RWPE2 (cell line): Measurements from ENCODE around the gene POLR3K.
"Not testable (repeated sequence)": the region's sequence is repeated elsewhere in the genome, so short reads cannot be mapped to it uniquely, and the experiment has no call there.

Experiments
- ATAC-seq: fragments of 200-7000 bp; cut with Tn5 transposase; 3 replicates; pipeline ENCODE4 v1.9.1; 2021; ENCODE audit warnings: low read depth
- DNase-seq: peaks from one replicate; pipeline ENCODE4 v3.0.0-alpha.2; 2020; ENCODE audit warnings: low spot score
- H3K27ac ChIP-seq: fragments of 450-650 bp; 2 replicates; pipeline ENCODE4 v1.5.1; 2017; ENCODE audit warnings: mild to moderate bottlenecking; ENCODE audit not compliant: poor library complexity, severe bottlenecking
- H3K27me3 ChIP-seq: fragments of 250-450 bp; sonication (Bioruptor Pico); 2 replicates; pipeline ENCODE4 v1.5.1; 2021; ENCODE audit warnings: mild to moderate bottlenecking, moderate library complexity; ENCODE audit not compliant: insufficient read depth, poor library complexity, severe bottlenecking
- H3K36me3 ChIP-seq: fragments of 250-450 bp; sonication (Bioruptor Pico); 2 replicates; pipeline ENCODE4 v1.5.1; 2020; ENCODE audit warnings: low read depth, mild to moderate bottlenecking, moderate library complexity
- H3K4me1 ChIP-seq: fragments of 250-450 bp; sonication (Bioruptor Pico); 2 replicates; pipeline ENCODE4 v1.5.1; 2021; ENCODE audit warnings: mild to moderate bottlenecking, moderate library complexity; ENCODE audit not compliant: insufficient read depth, poor library complexity, severe bottlenecking
- H3K4me3 ChIP-seq: fragments of 250-450 bp; sonication (Bioruptor Pico); 2 replicates; pipeline ENCODE4 v1.5.1; 2021; ENCODE audit warnings: mild to moderate bottlenecking, moderate library complexity; ENCODE audit not compliant: severe bottlenecking
- H3K9me3 ChIP-seq: fragments of 250-450 bp; sonication (Bioruptor Pico); 2 replicates; pipeline ENCODE4 v1.5.1; 2021; ENCODE audit warnings: mild to moderate bottlenecking, moderate library complexity; ENCODE audit not compliant: severe bottlenecking
- TF ChIP-seq, protein P1 (sequence below): fragments of 450-650 bp; IDR thresholded peaks from one replicate; pipeline ENCODE4 v1.5.1; 2017; ENCODE audit warnings: mild to moderate bottlenecking, moderate library complexity; ENCODE audit not compliant: poor library complexity, severe bottlenecking

POLR3K gene

DNA sequence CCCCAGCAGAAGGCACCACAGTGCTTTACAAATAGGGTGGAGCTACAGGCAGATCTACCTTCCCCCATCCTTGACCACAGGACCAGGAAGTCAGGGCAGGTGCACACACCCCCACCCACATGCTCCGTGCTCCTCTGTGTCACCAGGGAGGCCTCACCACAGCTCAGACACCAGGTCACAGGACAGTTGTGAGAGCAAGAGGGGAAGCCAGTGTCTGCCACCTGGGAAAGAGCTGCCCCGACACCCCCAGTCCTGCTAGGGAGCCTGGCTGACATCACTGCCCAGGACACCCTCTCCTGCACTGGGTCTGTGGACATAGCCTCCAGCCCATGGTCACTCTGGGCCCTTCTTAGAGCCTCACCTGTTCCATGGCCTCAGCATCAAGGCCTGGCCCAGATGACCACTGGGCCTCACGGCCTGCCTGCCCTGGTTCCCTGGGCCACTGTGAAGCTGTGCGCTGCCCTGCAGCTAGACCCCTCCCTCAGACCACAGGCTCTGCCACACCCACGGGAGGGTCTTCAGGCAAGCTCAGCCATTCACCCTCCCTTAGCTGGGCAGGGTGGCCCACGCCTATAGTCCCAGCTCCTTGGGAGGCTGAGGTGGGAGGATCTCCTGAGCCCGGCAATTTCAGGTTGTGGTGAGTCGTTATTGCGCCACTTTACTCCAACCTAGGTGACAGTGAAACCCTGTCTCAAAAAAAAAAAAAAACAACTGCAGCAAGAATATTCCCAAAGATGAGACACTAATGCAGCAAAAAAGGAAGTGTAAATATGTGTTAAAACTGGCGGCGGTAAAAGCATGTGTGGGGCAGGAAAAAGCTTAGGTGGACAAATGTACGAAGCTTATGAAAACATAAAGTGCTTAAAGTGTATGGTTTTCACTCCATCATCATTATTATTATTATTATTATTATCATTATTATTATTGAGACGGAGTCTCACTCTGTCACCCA is 14.2 kb downstream of the POLR3K start:
- Histone ChIP-seq H3K36me3 (peaks cover 14% of the 10 kb centered on the region; the same call in 1 of the 2 replicates), H3K27ac (no peak overlapping the region), H3K4me3 (no peak overlapping the region), H3K27me3 (no peaks in the 10 kb centered on the region), H3K4me1 (no peaks in the 10 kb centered on the region), H3K9me3 (no peaks in the 10 kb centered on the region)
- ATAC-seq (peak; percentile 35; the same call in 2 of the 3 replicates), DNase-seq (no peak)
- TF ChIP-seq, protein P1, sequence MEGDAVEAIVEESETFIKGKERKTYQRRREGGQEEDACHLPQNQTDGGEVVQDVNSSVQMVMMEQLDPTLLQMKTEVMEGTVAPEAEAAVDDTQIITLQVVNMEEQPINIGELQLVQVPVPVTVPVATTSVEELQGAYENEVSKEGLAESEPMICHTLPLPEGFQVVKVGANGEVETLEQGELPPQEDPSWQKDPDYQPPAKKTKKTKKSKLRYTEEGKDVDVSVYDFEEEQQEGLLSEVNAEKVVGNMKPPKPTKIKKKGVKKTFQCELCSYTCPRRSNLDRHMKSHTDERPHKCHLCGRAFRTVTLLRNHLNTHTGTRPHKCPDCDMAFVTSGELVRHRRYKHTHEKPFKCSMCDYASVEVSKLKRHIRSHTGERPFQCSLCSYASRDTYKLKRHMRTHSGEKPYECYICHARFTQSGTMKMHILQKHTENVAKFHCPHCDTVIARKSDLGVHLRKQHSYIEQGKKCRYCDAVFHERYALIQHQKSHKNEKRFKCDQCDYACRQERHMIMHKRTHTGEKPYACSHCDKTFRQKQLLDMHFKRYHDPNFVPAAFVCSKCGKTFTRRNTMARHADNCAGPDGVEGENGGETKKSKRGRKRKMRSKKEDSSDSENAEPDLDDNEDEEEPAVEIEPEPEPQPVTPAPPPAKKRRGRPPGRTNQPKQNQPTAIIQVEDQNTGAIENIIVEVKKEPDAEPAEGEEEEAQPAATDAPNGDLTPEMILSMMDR, result no peak

DNA sequence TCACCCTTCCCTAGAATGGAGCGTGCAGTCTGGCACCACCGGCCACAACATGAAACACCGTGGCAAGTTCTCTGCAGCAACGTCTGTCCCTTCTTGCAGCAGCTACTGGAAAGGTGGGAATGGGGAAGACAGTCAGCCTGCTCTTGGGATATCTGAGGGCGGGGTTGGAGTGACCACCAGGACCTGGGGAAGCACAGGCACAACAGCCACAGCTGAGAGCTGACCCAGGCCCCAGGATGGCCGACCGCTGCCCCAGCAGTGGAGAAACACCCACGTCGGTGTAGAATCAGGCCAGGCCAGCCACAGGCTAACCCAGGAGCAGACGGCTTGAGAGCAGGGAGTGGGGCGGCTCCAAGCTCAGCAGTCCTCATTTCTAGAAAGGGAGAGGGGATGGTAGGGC is 15.2 kb downstream of the POLR3K start:
- not testable (repeated sequence) for H3K27ac ChIP-seq

DNA sequence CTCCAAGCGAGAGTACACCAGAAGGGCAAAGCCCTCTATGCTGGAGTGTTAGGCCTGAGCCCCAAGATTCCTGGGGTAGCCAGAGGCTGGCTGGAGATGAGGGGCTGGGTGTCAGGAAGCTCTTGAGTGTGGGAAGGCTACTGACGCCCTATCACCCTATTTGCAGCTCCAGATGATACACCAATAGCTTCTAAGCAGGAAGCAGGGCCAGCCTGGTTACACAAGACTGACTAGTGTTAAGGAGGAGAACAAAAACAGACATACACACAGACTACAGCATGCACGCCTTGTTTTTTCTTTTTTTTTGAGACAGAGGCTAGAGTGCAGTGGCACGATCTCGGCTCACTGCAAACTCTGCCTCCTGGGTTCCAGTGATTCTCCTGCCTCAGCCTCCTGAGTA is 15.9 kb downstream of the POLR3K start:
- Histone ChIP-seq H3K4me3 (no peak overlapping the region), H3K36me3 (0 out of 2 replicates have a peak, but pooled peaks cover 8% of the 10 kb centered on the region), H3K27me3 (no peaks in the 10 kb centered on the region), H3K4me1 (no peaks in the 10 kb centered on the region), H3K9me3 (no peaks in the 10 kb centered on the region), H3K27ac (no peak overlapping the region)
- TF ChIP-seq, protein P1, result no peak
- no peak for ATAC-seq
- DNase-seq, result no peak

More for the DNA sequence above, 15.2 kb downstream of the POLR3K start:
- H3K4me1 ChIP-seq, H3K4me3 ChIP-seq, ATAC-seq, DNase-seq, H3K36me3 ChIP-seq, H3K9me3 ChIP-seq, H3K27me3 ChIP-seq: not testable (repeated sequence)

DNA sequence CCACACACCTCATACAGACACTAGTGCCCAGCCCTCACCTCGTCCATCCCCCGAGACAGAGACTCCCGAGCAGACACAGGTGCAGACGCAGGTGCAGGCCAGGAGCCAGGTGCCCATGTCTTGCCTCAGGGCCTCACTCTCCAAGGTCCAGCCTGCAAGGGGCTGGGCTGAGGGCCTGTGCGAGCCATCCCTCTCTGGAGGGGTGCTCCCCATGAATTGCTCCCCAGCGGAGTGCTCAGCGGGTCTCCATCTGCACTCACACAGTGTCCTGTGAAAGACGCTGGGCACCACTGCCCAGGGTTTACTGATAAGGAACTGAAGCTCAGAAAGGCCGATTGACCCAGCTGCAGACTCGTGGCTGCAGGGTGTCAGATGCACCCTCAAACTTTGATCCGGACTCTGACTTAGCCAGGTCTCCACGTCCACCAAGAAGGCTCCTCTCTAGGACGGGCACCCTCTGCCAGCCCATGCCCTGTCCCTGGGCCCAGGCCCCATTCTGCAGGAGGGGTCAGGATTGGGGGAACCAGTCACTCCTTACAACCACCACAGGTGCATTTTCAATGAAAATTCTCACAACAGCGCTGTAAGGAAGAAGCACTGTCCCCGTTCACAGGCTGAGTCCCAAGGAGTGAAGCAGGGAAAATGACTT is 16.9 kb downstream of the POLR3K start:
- DNase-seq, result no peak
- no peak overlapping the region for H3K4me3 ChIP-seq
- 0 out of 2 replicates have a peak, but pooled peaks cover 8% of the 10 kb centered on the region for H3K36me3 ChIP-seq
- no peaks in the 10 kb centered on the region for H3K9me3 ChIP-seq
- no peak for ATAC-seq
- H3K27ac ChIP-seq, result no peak overlapping the region
- no peaks in the 10 kb centered on the region for H3K4me1 ChIP-seq
- TF ChIP-seq, protein P1, result no peak
- no peaks in the 10 kb centered on the region for H3K27me3 ChIP-seq

DNA sequence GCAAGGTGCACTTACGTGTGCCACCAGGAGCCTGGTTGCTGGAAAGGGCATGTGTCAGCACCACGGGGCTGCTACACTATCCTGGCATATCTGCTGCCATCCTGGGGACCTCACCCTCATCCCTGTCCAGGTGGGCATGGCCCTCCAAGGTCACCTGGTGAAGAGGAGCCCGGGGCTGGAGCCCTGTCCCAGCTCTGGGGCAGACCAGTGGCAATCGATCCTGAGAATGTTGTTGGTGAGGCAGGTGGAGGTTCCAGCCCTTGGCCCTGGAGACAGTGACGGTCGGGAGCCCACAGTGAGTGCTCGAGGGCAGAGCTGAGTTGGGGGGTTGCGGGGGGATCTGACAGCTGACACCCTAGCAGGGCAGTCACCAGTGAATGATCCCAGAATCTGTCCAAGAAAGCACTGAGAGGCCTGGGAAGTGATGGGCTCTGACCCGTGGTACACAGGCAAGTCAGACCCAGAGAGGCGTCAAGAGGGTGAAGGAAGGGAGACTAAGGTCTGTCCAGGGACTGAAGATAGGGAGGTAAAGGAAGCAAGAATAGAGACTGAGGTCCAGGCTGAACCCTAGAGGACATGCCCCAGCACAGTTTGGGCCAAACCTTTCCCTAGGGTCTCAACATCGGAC is 17.6 kb downstream of the POLR3K start:
- Histone ChIP-seq H3K27me3 (no peaks in the 10 kb centered on the region), H3K27ac (no peak overlapping the region), H3K9me3 (no peaks in the 10 kb centered on the region), H3K4me1 (no peaks in the 10 kb centered on the region), H3K36me3 (0 out of 2 replicates have a peak, but pooled peaks cover 8% of the 10 kb centered on the region), H3K4me3 (no peak overlapping the region)
- no peak for DNase-seq
- TF ChIP-seq, protein P1, result no peak
- ATAC-seq, result no peak
